ENCODE data around the gene YIPF2.

- TF ChIP-seq EZH2 (IDR thresholded peaks at IDR 0.05; ENCODE audit: insufficient read depth, poor library complexity, severe bottlenecking) = no peak
- TF ChIP-seq EZH2phosphoT487 (IDR thresholded peaks at IDR 0.05; ENCODE audit: insufficient read depth, low read depth) = no peak
Measured at GRCh38 chr19:10887616-10888367, 40.6 kb downstream of the YIPF2 start.

Data from GM23248 (cell line).